Esophagus mucosa (tissue), 1 donor: ENCODE results near the gene MOK. TPM values are rescaled to one million over a fixed set of nuclear protein-coding genes. Genes with fewer than 3 reads are reported as not detected.

Experiments used
- ATAC-seq: fragments of 200-7000 bp; cut with Tn5 transposase; one replicate; pipeline ENCODE4 v1.9.1; 2020
- total RNA-seq: library from RNA; stranded (reverse); gene quantifications from one replicate; pipeline ENCODE4 v1.2.4, GENCODE V29; 2023
- donor health status: DM: yes; HTN: yes; CAD: no.

Gene MOK
- total RNA-seq, 1 donor from 2014 or later = 3.5 TPM

DNA sequence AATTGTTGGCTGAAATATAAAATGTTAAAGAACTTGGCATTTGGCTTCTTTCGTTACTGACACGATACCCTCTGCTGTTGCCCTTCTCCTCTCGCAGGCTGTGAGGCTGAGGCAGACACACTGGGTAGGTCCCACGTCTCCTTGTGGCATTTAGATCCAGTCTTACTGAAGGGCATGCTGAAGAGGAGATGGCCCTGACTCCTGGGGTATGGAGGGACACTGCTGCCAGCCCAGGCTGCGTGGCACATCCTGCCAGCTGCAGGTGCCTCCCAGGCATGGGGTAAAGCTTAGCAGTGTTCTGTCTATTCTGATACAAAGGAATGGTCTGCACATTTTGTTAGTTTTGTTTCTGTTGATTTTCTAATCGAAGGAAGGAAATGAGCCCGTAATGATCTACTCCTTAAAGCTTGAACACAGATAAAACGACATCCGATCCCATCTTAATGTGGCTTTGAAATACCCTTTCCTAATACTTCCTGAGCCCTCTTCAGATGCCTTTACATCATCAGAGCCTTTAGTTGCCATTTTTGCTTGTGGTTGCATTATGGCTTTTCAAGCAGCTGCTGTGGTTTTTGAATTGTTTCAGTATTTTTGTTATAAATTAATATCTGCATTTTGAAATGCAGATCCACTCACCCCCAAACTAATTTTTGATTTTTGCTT lies 104.1 kb downstream of the MOK start:
- no peak for ATAC-seq

DNA sequence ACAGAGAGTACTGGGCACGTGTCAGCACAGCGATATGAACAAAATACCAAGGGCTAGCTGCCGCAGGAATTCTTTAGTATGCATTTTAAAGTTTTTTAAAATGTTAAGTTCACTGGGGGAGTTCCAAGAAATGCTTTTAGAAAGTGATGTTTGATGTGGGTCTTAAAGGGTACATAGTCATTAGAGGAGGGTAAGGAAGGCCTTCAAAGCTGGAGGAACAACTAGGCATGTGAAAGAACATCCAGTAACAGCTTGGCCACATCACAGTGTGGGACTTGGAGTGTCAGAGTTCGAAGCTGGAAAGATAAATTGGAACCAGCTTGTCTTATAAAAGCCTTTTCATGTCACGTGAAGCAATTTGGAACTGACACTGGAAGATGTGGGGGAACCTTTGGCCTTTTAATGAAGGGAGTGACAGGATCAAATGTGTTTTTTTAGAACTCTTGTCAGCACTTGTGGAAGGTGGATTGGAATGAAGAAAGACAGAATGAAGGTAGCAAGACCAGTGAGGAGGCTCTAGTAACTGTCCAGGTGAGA lies 107.6 kb downstream of the MOK start:
- ATAC-seq = no peak

DNA sequence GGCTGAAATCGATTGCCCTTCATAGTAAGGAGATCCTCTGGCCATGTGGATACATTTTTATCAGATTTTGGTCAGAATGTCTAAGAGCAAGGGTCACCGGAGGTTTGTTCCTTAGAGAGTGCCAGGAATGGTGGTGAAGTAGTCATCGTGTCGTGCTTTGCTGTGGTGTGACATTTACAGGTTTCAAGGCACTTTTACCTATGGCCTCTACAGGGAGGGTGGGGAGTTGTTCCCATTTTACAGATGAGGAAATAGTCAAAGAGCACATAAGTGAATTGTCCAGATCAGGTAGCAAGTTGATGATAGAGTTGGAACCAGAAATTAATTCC lies 108.1 kb downstream of the MOK start:
- no peak for ATAC-seq

DNA sequence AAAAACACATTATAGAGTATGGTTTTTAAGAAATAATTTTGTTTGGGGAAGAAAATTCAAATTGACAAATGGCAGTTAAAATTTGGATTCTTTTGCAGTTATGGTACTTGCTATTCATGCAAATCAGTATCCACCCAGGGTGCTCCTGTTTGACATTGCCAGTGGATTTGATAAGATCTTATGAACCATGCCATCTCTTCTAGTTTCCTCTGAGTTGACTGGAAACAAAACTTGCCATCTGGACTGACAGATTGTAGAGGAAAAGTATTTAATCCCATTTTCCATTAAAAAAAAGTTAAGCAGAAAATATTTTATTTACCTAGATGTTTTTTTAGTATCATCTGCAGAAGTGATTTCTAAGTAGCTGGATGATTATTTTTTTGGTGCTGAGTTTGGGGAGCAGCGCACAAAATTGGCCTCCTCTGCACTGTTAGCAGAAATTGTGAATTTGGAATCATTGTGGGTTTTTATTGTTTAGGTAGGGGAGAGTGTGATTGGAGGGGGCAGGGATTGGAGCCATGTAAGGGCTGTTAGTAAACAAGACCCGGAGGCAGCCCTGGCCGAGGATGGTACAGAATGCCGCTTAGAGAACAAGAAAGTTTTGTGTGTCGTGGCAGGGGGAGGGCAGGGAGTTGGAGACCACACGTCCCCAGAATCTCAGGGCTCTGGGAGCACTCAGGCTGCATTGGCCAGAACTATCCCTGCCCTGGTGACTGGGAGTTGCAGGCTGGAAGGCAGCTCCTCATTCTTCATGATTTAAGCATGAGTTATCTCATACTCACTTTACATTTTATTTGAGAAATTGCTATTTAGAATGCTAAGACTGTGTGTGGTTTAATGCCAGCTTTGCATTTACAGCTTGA lies 108.7 kb downstream of the MOK start:
- no peak for ATAC-seq

DNA sequence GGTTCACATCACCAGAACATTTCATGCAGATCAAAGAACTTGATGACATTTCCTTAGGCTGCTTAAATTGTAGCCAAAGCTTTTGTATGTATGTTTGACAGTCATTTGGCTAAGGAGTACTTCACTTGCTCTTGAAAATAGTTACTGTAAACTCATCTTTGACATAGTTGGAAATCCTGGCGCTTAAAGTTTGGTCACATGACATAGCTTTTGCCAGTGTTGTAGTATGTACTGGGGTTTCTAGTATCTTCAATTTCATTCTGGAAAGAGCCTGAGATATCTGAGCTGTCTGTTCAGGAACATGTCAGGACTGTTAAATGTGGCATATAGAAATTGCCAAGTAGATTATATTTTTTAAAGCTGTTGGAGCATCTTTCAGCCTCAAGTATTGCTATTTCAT lies 109.5 kb downstream of the MOK start:
- ATAC-seq = no peak

DNA sequence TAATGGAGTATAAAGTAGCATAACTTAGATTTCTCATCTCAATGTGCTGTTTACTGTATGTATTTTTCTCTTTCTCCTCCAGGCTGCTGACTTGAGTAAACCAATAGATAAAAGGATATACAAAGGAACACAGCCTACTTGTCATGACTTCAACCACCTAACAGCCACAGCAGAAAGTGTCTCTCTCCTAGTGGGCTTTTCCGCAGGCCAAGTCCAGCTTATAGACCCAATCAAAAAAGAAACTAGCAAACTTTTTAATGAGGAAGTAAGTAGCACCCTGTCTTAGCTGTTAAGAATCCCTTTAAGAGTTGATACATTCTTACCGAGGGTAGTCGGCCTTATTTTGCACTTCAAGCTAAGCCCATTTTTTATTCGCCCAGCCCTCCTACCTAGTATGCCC lies 110.1 kb downstream of the MOK start:
- ATAC-seq = no peak

DNA sequence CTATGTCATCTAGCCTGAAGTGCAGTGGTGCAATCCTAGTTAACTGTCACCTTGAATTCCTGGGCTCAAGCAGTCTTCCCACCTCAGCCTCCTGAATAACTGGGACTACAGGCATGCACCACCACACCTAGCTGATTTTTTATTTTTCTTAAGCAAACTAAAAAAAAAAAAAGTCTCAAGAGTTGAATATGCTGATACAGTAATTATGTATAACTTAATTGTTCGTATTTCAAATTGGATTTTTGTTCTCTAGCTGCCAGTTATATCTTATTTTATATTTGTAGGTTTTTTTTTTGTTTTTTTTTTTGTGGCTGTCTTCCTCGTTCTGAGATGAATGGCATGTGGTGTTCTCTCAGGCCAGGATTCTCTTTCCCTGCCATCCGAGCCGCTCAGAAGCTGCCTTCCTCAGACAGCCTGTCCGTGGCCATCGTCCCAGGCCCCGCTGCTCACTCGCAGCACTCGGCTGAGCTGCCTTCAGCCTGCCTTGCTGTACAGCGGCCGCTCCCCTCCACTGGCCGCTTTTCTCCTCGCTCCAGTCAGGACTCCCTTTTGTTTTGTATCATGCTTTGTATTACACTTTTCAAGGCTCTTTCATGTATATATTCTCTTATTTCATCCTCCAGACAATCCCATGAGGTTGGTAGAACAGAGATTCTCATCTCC lies 112.0 kb downstream of the MOK start:
- ATAC-seq = no peak

DNA sequence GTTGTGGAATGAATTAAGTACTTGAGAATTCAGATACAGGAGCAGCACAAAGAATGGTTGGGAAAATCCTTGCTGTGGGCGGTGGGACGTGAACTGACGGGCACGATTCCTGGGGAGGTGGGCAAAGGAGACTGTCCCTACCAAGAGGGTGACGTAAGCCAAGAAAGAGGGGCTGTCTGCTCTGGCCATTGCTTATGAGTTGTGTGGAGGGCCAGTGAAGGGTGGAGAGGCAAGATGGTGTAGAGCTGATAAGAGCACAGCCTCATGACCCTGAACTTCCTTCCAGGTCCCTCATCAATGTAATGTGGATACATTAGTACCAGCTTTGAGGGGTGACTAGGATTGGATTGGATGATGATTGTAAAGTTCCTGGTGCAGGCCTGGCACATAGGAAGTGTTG lies 115.1 kb downstream of the MOK start:
- no peak for ATAC-seq

DNA sequence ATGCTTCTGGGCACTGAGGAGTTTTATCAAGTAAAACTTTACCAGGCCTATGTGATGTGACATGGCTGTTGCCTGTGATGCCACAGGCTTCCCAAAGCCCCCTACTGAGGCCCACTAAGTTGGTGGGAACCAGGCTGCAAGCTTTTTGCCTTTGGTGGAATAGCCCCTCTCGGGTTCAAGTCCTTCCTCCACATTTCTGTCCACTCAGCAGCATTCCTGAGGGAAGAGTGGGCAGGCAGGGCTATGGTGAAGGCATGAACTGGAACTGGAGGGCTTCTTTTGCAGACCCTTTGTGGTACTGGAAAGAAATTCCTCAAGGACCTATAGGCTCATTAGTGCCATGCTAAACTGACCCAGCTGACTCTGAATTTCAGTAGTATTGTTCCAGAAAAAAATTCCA lies 116.8 kb downstream of the MOK start:
- ATAC-seq = no peak

DNA sequence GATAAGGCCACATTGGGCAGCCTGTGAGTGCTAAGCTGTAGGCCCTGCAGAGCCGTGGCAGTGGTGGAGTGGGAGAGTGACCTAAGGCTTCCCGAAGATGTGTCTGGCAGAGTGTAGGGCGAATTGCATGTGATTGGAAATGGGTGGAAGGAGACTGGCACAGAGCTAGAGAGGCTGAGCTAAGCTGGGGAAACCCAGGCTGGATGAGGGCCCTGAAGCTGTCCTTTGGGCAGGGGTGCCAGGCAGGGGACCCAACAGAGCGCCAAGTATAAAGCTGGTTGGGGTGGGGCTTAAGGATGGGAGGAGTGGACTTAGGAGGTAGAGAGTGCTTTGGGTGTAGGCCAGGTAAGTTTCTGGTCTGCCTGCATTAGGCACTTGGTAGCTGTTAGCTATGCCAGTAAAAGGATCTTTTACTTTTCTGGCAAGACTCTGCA lies 117.4 kb downstream of the MOK start:
- peak; percentile 76 for ATAC-seq

DNA sequence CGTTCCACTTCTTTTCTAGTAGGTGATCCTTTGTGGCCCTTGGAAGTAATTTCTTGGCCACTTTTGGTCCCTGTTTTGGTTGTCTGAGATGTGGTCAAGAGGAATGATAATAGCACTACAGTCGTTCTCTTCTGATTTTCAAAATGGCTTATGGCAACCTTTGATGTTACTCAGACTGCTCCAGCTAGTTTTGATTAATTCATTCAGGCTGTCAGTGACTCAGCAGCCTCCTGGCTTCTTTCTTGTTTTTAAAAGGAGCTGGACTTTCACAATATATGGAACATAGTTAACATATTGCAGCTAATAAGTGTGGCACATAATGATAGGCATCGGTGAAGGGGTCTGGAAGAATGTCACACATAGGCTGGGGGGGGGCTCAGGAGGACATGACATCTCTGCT lies 117.9 kb downstream of the MOK start:
- peak; percentile 81 for ATAC-seq

DNA sequence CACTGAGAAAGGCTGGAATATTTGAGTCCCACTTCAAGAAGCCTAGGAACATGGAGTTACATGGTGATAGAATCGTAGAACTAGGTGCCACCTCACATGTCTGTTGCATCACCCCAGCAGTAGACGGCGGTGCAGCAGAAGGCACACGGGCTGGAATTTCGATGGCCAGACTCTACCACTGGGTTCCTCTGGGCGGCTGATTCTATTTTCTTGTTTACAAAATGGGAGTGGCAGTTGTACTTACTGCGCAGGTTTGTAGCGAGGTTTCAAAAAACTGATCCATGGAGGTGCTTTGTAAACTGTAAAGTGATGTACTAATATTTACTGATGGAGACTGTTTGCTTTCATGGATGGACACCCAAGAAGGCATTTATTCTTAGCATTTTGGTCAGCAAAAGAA lies 119.6 kb downstream of the MOK start:
- ATAC-seq = no peak

DNA sequence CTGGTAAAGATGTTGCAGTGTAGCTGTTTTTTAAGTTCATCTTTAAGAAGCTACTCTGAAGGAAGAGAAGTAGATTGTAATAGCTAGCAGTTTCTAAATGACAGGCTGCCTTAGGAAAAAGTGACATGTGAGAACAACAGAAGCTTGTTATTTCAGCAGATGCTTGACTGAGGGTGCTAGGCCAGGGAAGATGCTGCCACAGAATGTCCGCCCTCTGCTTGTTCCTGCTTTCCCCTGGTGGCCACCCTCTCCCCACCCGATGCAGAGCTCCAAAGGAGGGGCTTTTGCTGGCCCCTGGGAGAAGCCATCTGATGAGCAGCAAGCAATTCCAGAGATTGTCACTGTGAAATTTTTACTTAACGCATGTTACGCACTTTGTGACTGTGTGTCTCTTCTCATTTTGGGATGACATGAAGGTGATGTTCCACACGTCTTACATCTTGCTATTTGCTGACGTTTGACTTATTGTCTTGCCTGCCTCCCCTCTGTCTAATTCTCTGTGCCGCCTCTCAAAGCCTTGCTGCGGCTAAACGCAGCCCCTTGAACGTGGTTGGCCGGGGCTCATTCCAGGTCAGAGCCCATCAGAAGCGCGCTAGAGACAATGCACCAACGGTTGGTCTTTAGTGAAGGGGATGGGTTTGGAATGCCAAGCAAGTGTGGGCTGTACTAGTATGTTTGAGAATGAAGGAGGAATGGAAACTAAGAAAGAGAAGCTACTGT lies 120.5 kb downstream of the MOK start:
- no peak for ATAC-seq

DNA sequence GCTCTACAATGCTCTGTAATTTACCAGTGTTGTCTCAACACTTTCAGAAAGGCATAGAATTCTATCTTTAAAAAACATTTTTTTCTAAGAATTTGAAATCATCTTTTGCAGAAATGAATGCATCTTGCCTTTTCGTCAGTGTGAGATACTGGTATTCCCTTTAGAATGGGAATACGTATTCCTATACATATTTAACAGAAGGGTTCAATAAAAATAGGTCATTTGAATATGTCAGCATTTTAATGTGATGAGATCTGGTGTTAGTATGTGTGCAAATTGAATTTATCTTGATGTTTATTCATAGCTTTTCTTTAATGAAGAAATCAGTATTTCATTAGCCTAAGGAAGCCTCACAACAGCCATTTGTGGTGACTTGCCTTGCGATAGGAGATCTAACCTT lies 121.1 kb downstream of the MOK start:
- no peak for ATAC-seq

DNA sequence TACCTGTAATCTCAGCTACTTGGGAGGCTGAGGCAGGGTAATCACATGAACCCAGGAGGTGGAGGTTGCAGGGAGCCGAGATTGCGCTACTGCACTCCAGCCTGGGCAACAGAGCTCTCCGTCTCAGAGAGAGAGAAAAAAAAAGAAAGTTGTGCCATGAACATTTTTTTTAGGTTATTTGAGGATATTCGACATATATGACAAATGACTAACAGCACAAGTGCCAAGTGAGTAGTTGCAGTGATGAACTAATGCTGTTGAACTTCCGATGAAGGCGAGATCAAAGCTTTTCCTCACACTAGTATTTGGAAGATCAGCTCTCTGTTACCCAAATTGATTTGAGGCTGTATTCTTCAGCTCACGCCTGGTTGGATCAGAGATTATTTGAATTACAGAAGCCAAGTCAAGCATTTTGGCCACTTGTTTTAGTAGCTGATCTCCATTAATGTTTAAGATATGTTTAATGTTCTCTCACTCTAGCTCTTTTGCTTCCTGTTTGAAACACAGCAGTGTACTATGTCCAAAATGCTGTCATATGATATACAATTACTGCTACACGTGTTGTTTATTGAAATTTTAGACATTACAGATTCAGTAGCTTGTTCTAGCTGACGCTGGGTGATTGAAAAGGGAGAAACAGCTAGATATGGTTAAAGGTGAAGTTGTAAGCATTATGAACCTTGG lies 121.9 kb downstream of the MOK start:
- no peak for ATAC-seq

DNA sequence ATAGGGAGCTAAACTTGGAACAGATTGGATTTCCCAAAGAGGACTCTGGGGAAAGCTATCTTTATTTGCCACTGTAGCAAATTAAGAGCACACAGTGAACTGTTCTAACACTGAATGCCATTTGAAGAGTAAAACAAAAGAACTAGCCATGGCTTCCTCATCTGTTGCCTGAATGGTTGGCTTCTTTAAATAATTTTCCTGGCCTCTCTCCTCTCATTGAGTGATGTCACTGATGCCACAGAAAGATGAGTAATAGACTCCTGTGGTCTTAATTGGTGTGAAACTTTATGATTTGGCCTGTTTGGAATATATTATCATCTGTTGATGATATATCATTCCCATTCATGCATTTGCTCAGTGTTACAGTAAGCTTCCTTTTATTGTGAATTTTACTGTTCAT lies 122.8 kb downstream of the MOK start:
- ATAC-seq = no peak

DNA sequence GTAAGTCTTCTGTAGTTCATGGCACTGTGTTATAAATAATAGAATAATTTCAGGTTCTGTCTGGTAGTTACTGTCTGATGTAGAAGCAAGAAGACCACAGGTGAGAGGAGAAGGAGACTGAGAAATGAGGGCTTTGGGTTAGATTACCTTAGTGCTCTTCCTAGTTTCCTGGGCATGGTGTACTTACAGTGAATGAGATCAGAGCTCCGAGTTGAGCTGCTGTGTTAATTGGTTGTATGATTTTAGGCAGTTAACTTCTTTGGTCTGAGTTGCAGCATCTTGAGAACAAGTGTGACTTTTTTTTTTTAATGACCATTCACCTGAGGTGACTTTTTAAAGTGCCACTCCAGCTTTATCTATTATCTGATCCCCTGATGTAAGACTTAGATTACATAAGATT lies 123.8 kb downstream of the MOK start:
- ATAC-seq = no peak

DNA sequence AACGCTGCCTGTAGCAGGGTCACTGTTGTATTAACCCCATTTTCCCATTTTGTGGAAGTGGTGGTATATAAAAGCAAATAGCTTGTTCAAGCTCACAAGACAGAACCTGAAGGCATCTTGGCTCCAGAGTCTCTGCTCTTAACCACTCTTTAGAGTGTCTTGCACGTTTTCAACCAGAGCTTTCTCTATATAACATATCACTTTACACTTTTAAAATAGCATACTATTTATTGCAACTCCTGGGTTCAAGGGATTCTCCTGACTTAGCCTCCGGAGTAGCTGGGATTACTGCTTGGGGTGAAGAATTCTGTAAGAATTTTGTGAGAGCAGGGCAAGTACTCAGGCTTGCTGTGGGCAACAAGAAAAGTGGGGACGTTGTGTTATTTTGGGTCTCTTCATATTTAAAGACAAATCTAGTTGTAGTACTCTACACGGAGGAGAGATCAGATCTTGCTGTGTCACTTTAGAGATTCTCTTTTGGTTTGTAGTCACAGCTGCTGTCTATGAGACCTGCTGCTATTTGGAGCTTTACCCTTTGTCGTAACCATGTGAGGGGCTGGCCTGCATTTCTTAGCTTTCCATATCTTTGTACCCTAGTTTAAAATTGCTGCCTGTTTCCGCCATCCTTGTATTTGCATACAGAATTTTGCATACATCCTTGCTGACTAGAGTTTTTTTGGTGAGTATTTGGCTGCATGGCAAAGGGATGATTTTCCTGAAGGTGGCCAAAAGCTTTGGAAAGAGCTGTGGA lies 124.5 kb downstream of the MOK start:
- ATAC-seq = no peak
